Right lobe of liver (tissue), 6 donors: ENCODE results near the gene VPS26B. TPM values are rescaled to one million over a fixed set of nuclear protein-coding genes. Genes with fewer than 3 reads are reported as not detected.

Experiments
- ATAC-seq, 4 donors: fragments of 200-7000 bp; cut with Tn5 transposase; one replicate each; pipeline ENCODE4 v1.9.1; 2020; ENCODE audit warnings: mild to moderate bottlenecking in 4 of 4, moderate library complexity in 4 of 4
- DNase-seq, 3 donors: peaks; one replicate each; pipeline ENCODE4 v3.0.0-alpha.2; 2020
- H3K27ac ChIP-seq, 3 donors: fragments of 200-600 bp; one replicate each; pipeline ENCODE4 v1.8.0; 2022
- H3K27me3 ChIP-seq, 2 donors: fragments of 200-600 bp; one replicate each; pipeline ENCODE4 v1.8.0; 2022
- H3K36me3 ChIP-seq, 4 donors: fragments of 200-600 bp; sonication (generic) in 1 of 4; one replicate each; pipeline versions ENCODE4 v1.5.1 to v1.8.0; 2017 to 2022; ENCODE audit warnings: control low read depth in 1 of 4
- H3K4me1 ChIP-seq, 4 donors: fragments of 200-600 bp; sonication (generic) in 1 of 4; one replicate each; pipeline versions ENCODE4 v1.5.1 to v1.8.0; 2017 to 2022; ENCODE audit warnings: control low read depth in 1 of 4
- H3K4me3 ChIP-seq, 3 donors: fragments of 200-600 bp; one replicate each; pipeline ENCODE4 v1.8.0; 2022
- H3K9me3 ChIP-seq, 4 donors: fragments of 200-600 bp; sonication (generic) in 1 of 4; one replicate each; pipeline versions ENCODE4 v1.5.1 to v1.8.0; 2017 to 2022; ENCODE audit warnings: control low read depth in 1 of 4
- CTCF ChIP-seq, 4 donors: fragments of 200-600 bp in 3 of 4; fragments of 450-650 bp in 1 of 4; IDR thresholded peaks; one replicate each; pipeline versions ENCODE4 v1.5.1 to v1.8.0; 2016 to 2022; ENCODE audit warnings: antibody characterized with exemption in 4 of 4, mild to moderate bottlenecking in 2 of 4
- POLR2A ChIP-seq: fragments of 450-650 bp; IDR thresholded peaks from one replicate; pipeline ENCODE4 v1.6.1; 2017; ENCODE audit warnings: antibody characterized with exemption, mild to moderate bottlenecking
- WGBS: methylation state at CpG from one replicate; pipeline ENCODE4 v1.1.6; 2018; ENCODE audit warnings: low coverage, low lambda C conversion rate; ENCODE audit not compliant: insufficient coverage; ENCODE audit errors: missing lambda C conversion rate; 5-methylcytosine and 5-hydroxymethylcytosine counted together
- intact Hi-C, 2 donors: fragments of 100-400 bp; cut with DNase I; formaldehyde crosslinking; loops; one replicate each; pipeline versions ENCODE4 v1.11.2 to v1.14.1; 2022
- total RNA-seq, 6 experiments: library from RNA; depleted of rRNA in 2 of 6; stranded (reverse); fragments of >200 nt in 2 of 6; fragmentation: NEBNext Ultra II Directional in 3 of 6; extraction: Animal tissue kit (Norgen Biotek cat#: 25700) in 3 of 6; gene quantifications; one replicate each; pipeline versions ENCODE4 v1.1.0 to v1.2.4, GENCODE V29; 2016 to 2023
- donor health status: DM: no; HTN: yes; CAD: no.
- donor health status: DM: no; HTN: no; CAD: no.
- donor health status: DM: no; HTN: no; CAD: no.
- donor health status: DM: no; HTN: yes; CAD: no.
- donor health status: DM: no; HTN: yes; CAD: no.

The VPS26B gene
- total RNA-seq, 6 experiments from 2014 or later, result 22.6 to 33.7 (median 30.0) TPM

- Histone ChIP-seq H3K27me3 (no peaks in the 10 kb centered on the region), H3K4me1 (peaks cover 0 to 21% (median 5%) of the 10 kb centered on the region in 4 donors), H3K4me3 (peak overlapping the region; percentile 75 to 81 (median 76)), H3K36me3 (peaks cover 0 to 32% (median 0%) of the 10 kb centered on the region in 4 donors), H3K27ac (no peak overlapping the region), H3K9me3 (no peaks in the 10 kb centered on the region)
- intact Hi-C loops, result no loop called here
- no peak for ATAC-seq
- TF ChIP-seq POLR2A, result no peak
- TF ChIP-seq CTCF (IDR thresholded peaks at IDR 0.05), result no peak
- 19% methylated on average over 5 of the region's 5 CpGs for WGBS
- DNase-seq, result no peak
Observed at GRCh38 chr11:134223121-134223520, 1.4 kb upstream of the VPS26B start.

- peak; percentile 67 to 80 (median 71) for ATAC-seq
- intact Hi-C loops, result no loop called here
- peak overlapping the region; percentile 91 to 96 (median 91) for H3K27ac ChIP-seq
- TF ChIP-seq POLR2A, result peak; percentile 71
- TF ChIP-seq CTCF (IDR thresholded peaks at IDR 0.05), result no peak
- peak overlapping the region; percentile 75 to 81 (median 76) for H3K4me3 ChIP-seq
- peaks cover 0 to 21% (median 5%) of the 10 kb centered on the region in 4 donors for H3K4me1 ChIP-seq
- H3K36me3 ChIP-seq, result peaks cover 0 to 13% (median 0%) of the 10 kb centered on the region in 4 donors
- peak; percentile 86 to 93 (median 92) for DNase-seq
- no peaks in the 10 kb centered on the region for H3K27me3 ChIP-seq
- 0% methylated on average over 10 of the region's 93 CpGs for WGBS
- no peaks in the 10 kb centered on the region for H3K9me3 ChIP-seq
Observed at GRCh38 chr11:134224710-134225664, 516 bp downstream of the VPS26B start.

- Histone ChIP-seq H3K4me3 (no peak overlapping the region), H3K4me1 (peaks cover 0 to 26% (median 6%) of the 10 kb centered on the region in 4 donors), H3K27me3 (no peaks in the 10 kb centered on the region), H3K9me3 (no peaks in the 10 kb centered on the region), H3K27ac (no peak overlapping the region), H3K36me3 (peaks cover 0 to 6% (median 0%) of the 10 kb centered on the region in 4 donors)
- 84% methylated on average over 4 of the region's 5 CpGs for WGBS
- no peak for TF ChIP-seq CTCF (IDR thresholded peaks at IDR 0.05)
- no peak for TF ChIP-seq POLR2A
- ATAC-seq (no peak), DNase-seq (no peak)
- intact Hi-C loops, result no loop called here
Observed at GRCh38 chr11:134226806-134227325, 2.4 kb downstream of the VPS26B start.

GRCh38 chr11:134228625-134229024 lies 4.2 kb downstream of the VPS26B start:
- Histone ChIP-seq H3K27me3 (no peaks in the 10 kb centered on the region), H3K9me3 (no peaks in the 10 kb centered on the region), H3K4me1 (peaks cover 0 to 30% (median 5%) of the 10 kb centered on the region in 4 donors), H3K4me3 (no peak overlapping the region), H3K27ac (no peak overlapping the region), H3K36me3 (no peaks in the 10 kb centered on the region)
- ATAC-seq (no peak), DNase-seq (no peak)
- intact Hi-C loops, result no loop called here
- no peak for TF ChIP-seq CTCF (IDR thresholded peaks at IDR 0.05)
- TF ChIP-seq POLR2A, result no peak
- 78% methylated on average over 6 of the region's 6 CpGs for WGBS
